Stimulated activated CD8-positive, alpha-beta memory T cell treated with anti-CD3 and anti-CD28 coated beads, Interleukin-4, amount 100 ng/mL, for 48 hours (primary cell): ENCODE results near the gene MINPP1.
"Not testable (repeated sequence)": the region's sequence is repeated elsewhere in the genome, so short reads cannot be mapped to it uniquely, and the experiment has no call there.

Source experiments
- DNase-seq: peaks from one replicate; pipeline ENCODE4 v3.0.0-alpha.2; 2020

MINPP1 gene, protein sequence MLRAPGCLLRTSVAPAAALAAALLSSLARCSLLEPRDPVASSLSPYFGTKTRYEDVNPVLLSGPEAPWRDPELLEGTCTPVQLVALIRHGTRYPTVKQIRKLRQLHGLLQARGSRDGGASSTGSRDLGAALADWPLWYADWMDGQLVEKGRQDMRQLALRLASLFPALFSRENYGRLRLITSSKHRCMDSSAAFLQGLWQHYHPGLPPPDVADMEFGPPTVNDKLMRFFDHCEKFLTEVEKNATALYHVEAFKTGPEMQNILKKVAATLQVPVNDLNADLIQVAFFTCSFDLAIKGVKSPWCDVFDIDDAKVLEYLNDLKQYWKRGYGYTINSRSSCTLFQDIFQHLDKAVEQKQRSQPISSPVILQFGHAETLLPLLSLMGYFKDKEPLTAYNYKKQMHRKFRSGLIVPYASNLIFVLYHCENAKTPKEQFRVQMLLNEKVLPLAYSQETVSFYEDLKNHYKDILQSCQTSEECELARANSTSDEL

GRCh38 chr10:87504640-87505365, at the start of gene MINPP1:
MINPP1 (plus strand) TSS chr10:87504893; CDS start chr10:87504916, 23 bp downstream.
- DNase-seq, result peak; percentile 91

DNA sequence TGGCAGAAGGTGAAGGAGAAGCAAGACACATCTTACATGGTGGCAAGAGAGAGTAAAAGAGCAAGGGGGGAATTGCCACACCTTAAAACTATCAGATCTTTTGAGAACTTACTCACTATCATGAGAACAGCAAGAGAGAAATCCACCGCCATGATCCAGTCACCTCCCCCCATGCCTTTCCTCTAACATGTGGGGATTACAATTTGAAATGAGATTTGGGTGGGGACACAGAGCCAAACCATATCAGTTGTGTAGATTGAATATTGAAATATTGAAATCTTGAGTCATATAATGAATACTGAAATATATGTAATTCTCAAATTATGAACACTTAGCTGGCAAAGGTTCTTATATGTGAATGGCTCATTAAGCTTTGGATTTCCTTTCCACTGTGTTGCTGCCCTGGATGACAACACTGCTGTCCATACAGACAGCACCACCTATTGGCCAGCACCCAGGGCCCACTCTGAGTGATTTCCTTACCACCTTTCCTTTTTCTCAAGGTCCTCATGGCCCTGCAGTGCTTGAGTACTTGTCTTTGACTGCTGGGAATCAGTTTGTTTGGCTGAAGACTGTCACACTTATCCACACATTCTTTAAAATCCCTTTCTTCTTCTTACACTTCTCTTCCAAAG, 48.0 kb upstream of the MINPP1 start:
- DNase-seq, result not testable (repeated sequence)

GRCh38 chr10:87461751-87462150, 42.9 kb upstream of the MINPP1 start:
- not testable (repeated sequence) for DNase-seq

DNA sequence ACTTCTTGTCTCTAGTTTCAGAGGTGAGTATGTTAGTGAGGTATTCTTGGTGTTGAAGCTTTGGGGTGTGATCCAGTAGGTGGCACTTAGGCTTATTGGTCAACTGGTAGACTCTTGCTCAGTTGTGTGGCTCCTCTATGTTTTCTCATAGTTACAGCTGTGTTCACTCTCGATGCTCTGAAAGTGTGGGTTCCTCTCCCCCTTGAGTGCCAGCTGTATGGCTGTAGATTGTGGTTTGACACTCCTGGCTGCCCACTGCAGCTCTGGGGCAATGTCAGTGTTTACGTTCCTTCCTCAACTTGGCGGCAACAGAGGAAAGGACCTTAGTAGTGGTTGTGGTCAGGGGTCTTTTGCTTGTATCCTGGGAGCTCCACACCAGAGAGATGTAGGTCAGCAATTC, 37.8 kb upstream of the MINPP1 start:
- not testable (repeated sequence) for DNase-seq

GRCh38 chr10:87488733-87489132, 16.0 kb upstream of the MINPP1 start:
- DNase-seq, result not testable (repeated sequence)

- not testable (repeated sequence) for DNase-seq
Measured at GRCh38 chr10:87490285-87490684, 14.4 kb upstream of the MINPP1 start.

DNA sequence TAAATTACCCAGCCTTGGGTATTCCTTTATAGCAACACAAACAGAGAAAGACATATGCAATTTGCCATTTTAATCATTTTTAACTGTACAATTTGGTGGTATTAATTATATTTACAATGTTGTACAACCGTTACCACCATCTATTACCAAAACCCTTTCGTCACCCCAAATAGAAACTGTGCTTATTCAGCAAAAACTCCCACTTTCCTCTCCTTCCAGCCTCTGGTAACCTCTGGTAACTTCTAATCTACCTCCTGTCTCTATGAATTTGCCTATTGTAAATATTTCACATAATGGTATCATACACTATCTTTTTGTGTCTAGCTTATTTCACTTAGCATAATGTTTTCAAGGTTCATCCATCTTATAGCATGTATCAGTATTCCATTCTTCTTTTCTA, 12.2 kb upstream of the MINPP1 start:
- DNase-seq, result not testable (repeated sequence)

DNA sequence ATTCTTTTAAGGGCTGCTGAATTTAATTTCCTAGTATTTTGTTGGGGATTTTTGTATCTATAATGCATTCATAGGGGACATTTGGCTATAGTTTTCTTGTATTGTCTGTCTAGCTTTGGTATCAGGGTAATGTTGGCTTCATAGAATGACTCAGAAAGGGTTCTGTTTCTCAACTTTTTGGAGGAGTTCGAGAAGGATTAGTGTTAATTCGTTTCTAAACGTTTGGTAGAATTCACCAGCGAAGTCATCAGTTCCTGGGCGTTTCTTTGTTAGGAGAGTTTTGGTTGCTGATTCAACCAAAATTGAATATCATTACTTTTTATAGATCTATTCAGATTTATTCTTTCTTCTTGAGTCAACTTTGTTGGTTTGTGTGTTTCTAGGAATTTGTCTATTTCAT, 9.2 kb upstream of the MINPP1 start:
- DNase-seq, result not testable (repeated sequence)

DNA sequence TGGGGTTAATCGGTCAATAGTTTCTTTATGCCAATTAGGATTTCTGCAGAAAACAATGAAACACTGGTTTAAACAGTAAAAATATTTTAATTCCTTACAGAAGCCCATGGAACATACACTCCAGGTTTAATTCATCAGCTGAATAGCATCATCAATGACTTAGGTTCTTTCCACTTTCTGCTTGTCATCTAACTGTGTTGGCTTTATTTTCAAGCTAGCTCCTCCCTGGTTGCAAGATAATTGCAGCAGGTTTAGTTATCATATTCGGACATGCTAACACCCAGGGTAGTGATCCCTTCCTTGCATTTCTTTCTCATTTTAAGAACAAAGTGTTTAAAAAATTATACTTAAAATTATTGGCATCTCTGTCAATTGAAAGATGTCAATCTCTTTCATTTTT, 7.3 kb upstream of the MINPP1 start:
- not testable (repeated sequence) for DNase-seq

DNA sequence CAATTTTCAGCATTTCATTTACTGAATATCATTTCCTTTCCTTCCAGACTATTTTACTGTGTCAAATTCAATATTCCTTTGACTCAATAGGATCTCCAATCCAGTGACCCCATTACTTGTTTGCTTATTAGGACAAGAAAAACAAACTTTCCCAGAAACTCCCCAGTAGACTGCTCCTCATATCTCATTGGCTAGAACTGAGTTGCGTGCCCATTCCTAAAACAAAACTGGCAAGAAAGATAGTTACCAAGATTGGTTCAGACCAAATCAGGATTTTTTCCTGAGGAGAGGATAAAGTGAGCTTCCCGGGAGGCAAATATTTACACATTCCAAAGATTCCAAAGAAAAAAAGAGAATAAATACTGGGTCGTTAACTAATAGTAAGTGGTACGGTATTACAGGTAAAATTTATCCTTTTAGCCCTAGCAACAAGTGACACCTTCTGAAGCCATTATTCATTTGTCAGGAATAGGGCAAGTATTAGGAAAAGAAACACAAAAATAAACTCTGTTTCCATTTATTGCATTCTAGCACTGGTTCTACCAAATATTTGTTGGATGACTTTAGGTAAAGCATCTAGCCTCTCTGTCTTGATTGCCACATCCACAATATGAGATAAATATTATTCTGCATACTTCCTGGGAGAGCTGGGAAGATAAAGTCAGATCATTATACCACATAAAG, 6.4 kb upstream of the MINPP1 start:
- DNase-seq, result not testable (repeated sequence)

GRCh38 chr10:87500646-87501048, 4.0 kb upstream of the MINPP1 start:
- no peak for DNase-seq

GRCh38 chr10:87503401-87503800, 1.3 kb upstream of the MINPP1 start:
- no peak for DNase-seq

GRCh38 chr10:87503886-87504285, 807 bp upstream of the MINPP1 start:
- no peak for DNase-seq

- DNase-seq, result no peak
Measured at GRCh38 chr10:87504307-87504639, 420 bp upstream of the MINPP1 start.

GRCh38 chr10:87505366-87506111, 846 bp downstream of the MINPP1 start:
- DNase-seq, result peak; percentile 60

GRCh38 chr10:87506956-87507355, 2.3 kb downstream of the MINPP1 start:
- DNase-seq, result no peak

GRCh38 chr10:87507879-87508483, 3.3 kb downstream of the MINPP1 start:
- DNase-seq, result no peak

DNA sequence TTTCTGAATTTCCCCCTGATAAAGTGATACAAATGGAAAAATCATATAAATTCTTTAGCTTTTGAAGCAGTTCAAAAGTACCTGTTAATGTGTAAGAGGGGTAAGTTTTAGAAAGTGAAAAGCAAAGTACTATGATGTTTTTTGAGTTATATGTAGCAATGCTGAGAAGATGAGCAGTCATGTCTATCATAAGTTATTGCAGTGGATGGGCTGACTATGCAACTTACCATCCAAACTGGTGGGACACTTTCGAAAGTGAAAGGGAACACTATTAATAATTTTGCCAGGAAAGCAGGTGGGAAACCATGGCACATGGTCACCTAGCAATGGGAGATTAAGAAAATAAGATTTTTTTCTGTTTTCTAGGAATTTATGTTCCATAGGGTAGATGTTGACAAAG, 4.1 kb downstream of the MINPP1 start:
- DNase-seq, result no peak

GRCh38 chr10:87510025-87510424, 5.3 kb downstream of the MINPP1 start:
- DNase-seq, result no peak

DNA sequence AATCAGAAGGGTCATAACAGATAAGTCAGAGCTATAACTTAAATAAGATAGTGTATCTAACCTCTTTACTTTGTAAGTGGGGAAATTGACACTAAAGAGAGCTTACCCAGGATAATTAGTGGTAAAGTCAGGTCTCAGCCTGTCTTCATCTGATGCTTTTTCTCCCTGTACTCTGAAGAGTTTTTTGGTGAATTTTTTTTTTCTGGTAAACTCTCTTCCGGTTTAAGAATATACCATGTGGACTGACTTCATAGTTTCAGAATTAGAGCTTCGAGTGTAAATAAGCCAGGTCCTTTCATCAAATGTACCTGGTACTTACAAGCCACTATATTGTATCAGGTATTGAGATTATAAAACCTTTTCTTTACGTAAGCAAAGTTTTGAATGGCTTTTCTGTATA, 6.8 kb downstream of the MINPP1 start:
- no peak for DNase-seq

- no peak for DNase-seq
Measured at GRCh38 chr10:87518937-87519336, 14.2 kb downstream of the MINPP1 start.

- DNase-seq, result no peak
Measured at GRCh38 chr10:87519582-87519981, 14.9 kb downstream of the MINPP1 start.
